Panc1 (cell line): ENCODE data around the gene KLHL12.

ENCODE experiments used
- CTCF ChIP-seq: fragments of 450-650 bp; IDR thresholded peaks from 2 replicates; pipeline ENCODE4 v1.5.1; 2017; ENCODE audit warnings: mild to moderate bottlenecking
- POLR2AphosphoS5 ChIP-seq: IDR thresholded peaks from 2 replicates; pipeline ENCODE4 v1.6.1; 2012; ENCODE audit warnings: mild to moderate bottlenecking, low read depth, low read length, moderate library complexity

- no peak for TF ChIP-seq CTCF
- TF ChIP-seq POLR2AphosphoS5 = no peak
Observed at GRCh38 chr1:202972046-202972445, 45.0 kb upstream of the KLHL12 start.
